HG03280 (cell line): ENCODE measurements around the gene ASPSCR1.

Experiments
- ATAC-seq: cut with Tn5 transposase; IDR thresholded peaks from one replicate; pipeline ENCODE4 v1.9.1; 2021; ENCODE audit warnings: mild to moderate bottlenecking, moderate library complexity; ENCODE audit not compliant: unreplicated experiment

The ASPSCR1 gene

GRCh38 chr17:81977211-81977808 lies at the start of gene ASPSCR1:
ASPSCR1 (plus strand) TSS chr17:81977629; CDS start chr17:81977647, 18 bp downstream.
- peak; percentile 87 for ATAC-seq

- ATAC-seq: peak; percentile 74
These were observed 49.5 kb upstream of the ASPSCR1 start, which contains the start of gene MAFG for GRCh38 chr17:81927653-81928543. MAFG (minus strand) TSS chr17:81927735; CDS start chr17:81923185, 4,550 bp downstream.

GRCh38 chr17:81928544-81929252 lies 48.7 kb upstream of the ASPSCR1 start:
- ATAC-seq: no peak

DNA sequence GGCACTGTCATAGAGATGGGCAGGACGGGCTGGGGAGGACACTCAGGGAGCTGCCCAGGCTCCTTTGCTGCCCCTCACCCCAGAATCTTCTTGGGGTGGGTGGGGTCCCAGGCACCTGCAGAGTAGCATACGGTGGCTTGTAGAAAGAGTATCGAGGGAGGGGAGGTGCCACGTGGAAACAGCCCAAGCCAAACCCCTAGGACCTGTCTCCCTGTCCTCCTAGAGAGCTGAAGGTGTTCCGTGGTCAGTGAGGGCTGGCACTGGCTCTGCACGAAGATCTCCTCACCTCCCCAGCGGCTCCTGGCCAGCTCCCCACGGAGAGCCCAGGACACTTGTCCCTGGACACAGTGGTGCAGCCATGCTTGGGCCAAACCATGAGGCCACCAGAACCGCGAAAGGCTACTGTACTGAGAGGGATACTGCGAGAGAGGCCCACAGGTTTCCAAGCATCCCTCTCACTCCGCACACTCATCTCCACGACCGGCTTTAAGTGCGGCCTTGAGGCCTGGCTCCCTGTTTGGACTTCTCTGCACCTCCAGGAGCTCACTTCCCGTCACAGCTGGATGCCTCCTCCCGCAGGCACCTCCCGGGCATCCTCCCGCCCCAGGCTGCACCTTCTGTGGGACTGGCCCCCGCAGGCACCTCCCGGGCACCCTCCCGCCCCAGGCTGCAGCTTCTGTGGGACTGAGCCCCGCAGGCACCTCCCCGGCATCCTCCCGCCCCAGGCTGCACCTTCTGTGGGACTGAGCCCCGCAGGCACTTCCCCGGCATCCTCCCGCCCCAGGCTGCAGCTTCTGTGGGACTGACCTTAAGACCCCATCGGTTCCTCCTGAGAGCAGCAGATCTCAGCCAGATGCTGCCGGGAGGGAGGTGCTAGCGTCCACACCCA lies 47.9 kb upstream of the ASPSCR1 start:
- ATAC-seq: no peak

- no peak for ATAC-seq
These were observed 47.0 kb upstream of the ASPSCR1 start for GRCh38 chr17:81930142-81931125.

DNA sequence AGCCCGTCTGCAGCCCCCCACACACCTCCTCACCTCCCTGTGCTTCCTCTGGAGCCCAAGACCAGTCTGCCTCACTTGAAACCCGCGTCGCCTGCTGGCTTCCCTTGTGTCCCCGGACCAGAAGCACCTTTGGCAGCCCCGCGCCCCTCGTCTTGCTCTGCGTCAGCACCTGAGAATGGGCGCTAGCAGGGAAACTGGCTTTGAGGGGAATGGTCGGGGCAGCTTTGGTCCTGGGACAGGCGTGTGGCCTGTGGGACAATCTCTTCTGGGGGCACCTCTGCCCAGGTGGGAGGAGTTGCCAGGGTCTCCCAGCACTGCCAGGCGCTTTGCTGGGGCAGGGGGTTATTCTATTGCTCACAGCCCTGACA lies 46.3 kb upstream of the ASPSCR1 start:
- ATAC-seq: no peak

- no peak for ATAC-seq
These were observed 45.7 kb upstream of the ASPSCR1 start for GRCh38 chr17:81931557-81932332.

DNA sequence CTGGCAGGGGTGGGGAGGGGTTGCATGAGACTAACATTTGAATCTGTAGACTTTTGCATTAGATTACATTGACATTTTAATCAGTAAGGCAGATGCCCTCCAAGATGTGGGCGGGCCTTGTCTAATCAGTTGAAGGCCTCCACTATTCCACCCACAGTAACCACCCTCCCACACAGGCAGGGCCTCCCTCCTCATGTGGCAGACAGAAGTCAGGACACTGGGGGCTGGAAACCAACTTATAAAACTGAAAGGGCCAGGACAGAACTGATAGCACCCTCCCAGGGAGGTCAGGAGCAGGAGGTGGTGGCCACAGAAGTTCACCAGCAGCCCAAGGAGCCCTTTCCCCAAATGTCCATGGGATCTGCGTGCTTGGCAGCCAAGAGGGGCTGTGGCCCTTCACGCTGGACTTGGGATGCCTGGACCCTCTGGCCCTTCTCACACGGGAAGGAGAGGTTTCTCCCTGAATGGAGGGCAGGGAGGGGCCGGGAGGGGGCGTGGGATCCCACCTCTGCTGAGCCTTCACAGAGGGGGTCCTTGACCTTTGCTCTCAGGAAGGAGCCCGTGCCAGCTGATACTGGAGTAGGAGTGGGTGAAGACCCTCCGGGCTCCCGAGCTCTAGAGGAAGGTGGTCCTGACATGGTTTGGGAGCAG lies 45.0 kb upstream of the ASPSCR1 start:
- ATAC-seq: no peak

DNA sequence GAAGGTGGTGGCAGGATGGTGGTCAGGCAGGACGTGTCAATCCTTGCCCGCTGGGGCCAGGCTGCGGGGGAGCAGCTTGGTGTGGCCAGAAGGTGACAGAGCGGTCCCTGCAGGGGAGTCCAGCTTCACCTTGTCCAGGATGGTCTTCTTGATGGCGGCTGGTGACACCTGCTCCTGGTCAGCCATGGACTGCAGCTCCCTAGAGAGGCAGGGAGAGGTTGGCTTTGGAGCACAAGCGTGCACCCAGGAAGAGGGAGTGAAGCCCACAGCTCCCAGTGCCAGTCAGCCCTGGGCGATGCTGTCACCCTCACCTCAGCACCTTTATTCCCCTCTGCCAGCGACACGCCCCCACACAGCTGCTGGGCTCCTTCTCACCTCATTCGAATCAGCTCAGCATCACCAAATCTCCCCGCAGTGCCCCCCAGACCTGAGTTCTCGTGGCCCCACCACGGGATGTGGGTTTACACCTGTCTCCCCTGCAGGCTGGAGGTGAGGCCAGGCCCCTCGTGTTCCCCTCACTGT lies 44.2 kb upstream of the ASPSCR1 start:
- no peak for ATAC-seq

DNA sequence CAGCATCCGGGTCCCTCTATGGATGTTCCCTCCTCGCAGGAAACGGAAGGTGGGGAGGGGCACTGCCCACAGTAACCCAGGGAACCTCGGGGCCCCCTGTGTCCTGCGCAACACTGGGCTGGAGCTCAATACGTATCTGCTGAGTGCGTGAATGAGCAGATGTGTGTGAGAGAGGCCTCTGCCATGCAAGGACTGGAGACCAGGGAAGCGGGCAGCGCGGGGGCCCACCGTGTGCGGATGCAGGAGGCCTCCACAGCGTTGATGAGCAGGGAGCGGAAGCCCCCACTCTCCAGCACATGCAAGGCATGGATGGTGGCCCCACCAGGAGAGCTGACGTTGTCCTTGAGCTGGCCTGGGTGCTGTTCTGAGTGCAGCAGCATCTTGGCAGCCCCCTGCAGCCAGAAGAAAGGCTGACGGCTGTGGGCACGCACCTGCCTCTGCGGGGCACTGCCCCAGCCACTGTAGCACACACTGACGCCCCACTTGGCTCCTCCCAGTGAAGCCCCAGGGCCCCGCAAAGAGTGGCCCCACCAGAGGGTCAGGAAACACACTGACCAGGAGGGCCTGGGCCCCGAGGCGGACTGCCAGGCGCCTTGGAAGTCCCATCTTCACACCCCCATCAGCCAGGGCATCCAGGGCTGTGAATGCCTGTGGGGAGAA lies 43.2 kb upstream of the ASPSCR1 start:
- no peak for ATAC-seq

GRCh38 chr17:81934850-81935708 lies 42.4 kb upstream of the ASPSCR1 start:
- no peak for ATAC-seq

DNA sequence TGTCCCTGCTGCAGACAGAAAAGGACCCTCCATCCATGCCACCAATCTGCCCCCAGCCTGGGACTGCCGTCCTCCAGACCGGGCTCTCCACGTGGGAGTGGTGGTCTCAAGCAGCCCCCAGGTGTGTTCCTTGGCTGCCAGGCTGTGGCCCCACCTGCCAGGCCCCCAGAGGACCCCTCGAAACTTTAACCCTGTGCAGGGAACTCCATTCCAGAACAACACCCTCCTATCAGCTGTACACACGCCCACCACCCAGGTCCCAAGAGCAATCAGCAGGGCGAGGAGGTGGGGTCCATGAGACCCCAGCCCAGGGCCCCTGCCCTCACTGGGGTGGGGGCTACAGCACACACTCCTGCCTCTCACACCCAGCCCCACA lies 41.7 kb upstream of the ASPSCR1 start:
- ATAC-seq: no peak

GRCh38 chr17:81939218-81939617 lies 38.2 kb upstream of the ASPSCR1 start:
- no peak for ATAC-seq

DNA sequence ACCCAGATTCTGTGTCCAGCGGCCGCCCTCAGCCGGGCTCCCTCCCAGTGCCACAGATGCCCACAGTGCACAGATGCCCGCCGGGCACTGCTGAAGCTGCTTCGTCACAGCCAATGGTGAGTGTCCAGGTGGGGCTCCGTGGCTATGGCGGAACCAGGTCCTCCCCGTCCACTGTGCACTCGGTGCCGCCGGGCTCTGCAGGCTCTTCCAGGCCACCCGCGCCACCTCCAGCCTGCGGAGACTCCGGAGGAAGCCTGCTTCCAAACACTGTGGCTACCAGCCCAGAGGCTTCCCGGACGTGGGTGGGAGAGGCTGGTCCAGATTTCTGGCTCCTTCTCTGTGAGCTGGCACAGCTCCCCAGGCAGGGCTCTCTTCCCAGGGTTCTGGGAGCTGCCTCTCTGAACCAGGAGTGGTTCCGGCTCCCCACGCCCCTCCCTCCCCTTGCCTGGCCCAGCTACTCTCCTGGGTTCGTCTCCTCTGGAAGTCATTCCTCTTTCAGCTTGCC lies 37.5 kb upstream of the ASPSCR1 start:
- no peak for ATAC-seq

DNA sequence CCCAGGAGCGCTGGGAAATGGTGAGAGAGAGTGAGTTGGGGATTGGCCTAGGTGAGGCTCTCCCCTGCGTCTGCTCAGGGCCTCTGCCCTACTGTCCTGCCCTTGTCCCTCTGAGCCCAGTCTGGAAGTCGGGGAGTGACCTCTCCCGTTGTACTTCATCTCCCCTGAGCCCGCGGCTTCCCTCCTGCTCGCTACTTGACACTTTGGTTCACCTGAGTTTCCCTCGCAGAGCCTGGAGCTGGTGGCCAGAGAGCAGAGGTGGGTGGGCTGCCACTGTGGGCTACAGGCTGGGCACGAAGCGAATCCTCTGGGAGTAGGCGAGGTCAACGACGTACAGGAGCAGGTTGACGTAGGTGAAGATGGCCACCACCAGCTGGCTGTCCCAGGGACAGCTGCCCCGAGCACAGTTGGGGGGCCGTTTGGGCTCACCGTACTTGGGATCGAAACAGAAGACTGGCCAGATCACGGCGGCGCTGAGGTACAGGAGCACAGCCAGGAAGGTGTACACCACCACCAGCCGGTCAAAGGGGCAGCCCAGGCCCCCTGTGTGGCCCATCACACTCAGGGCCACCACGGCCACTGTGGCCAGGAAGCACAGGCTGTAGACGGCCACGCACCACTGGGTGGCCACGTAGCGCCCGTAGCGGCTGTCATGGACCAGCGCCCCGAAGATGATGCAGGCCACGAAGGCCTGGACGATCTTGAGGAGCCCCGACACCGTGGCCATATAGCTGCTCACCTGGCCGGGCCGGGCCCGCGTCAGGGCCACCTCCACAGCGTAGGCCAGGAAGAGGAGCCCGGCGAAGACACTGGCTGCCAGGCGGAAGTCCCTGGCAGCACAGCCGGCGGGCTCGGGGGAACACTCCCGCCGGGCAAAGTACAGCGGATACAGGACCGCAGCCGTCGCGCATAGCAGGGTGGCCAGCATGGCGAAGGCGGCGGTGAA lies 36.6 kb upstream of the ASPSCR1 start:
- ATAC-seq: no peak
